Lower leg skin (tissue), 3 donors: Measurements from ENCODE around the gene MUC22.

Source experiments
- CTCF ChIP-seq, 3 donors: fragments of 450-650 bp; IDR thresholded peaks; one replicate each; pipeline ENCODE4 v1.5.1; 2016; ENCODE audit warnings: antibody characterized with exemption in 3 of 3, mild to moderate bottlenecking in 3 of 3, moderate library complexity in 2 of 3
- POLR2A ChIP-seq, 2 donors: fragments of 450-650 bp; IDR thresholded peaks; one replicate each; pipeline ENCODE4 v1.6.1; 2016 to 2017; ENCODE audit warnings: antibody characterized with exemption in 2 of 2, mild to moderate bottlenecking in 1 of 2, moderate library complexity in 1 of 2

DNA sequence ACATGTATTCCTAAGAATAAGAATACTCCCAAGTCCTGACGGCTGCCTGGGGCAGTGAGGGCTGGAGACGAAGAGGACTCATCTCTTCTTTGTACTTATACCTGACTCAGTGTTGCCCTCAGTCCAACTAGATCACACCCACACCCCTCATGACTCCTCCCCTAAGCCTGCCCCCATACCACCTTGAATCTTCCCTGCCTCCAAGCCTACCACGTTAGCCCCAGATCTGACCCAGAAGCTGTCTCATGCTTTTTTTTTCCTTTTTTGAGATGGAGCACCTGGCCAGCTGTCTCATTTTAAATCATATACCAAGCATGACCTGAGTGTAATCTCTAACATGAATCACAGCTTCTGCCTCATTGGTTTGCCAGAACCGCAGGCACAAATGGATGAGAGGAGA lies 45.2 kb downstream of the MUC22 start:
- TF ChIP-seq POLR2A (IDR thresholded peaks at IDR 0.05) (no peak), CTCF (IDR thresholded peaks at IDR 0.05) (no peak)
